GM13976 (cell line): Measurements from ENCODE around the gene PCSK6.
"Not testable (repeated sequence)": the region's sequence is repeated elsewhere in the genome, so short reads cannot be mapped to it uniquely, and the experiment has no call there.

ENCODE experiments used
- DNase-seq: peaks from one replicate; pipeline ENCODE4 v3.0.0; 2012; ENCODE audit warnings: low spot score
- in situ Hi-C: fragments of 300-500 bp; cut with MboI; formaldehyde crosslinking; loops from one replicate; pipeline ENCODE4 v1.12.0; 2022; ENCODE audit warnings: low sequenced_read_pairs, mixed read lengths, inconsistent platforms; ENCODE audit not compliant: unreplicated experiment
- TF ChIP-seq, protein P1 (sequence below): IDR thresholded peaks from 2 replicates; pipeline ENCODE4 v1.5.1; 2012; ENCODE audit warnings: borderline replicate concordance, mild to moderate bottlenecking; ENCODE audit not compliant: insufficient read depth; ENCODE audit errors: extremely low read depth, missing control alignments, control extremely low read depth

Gene PCSK6

GRCh38 chr15:101357885-101358284 is 131.6 kb downstream of the PCSK6 start:
- TF ChIP-seq, protein P1, sequence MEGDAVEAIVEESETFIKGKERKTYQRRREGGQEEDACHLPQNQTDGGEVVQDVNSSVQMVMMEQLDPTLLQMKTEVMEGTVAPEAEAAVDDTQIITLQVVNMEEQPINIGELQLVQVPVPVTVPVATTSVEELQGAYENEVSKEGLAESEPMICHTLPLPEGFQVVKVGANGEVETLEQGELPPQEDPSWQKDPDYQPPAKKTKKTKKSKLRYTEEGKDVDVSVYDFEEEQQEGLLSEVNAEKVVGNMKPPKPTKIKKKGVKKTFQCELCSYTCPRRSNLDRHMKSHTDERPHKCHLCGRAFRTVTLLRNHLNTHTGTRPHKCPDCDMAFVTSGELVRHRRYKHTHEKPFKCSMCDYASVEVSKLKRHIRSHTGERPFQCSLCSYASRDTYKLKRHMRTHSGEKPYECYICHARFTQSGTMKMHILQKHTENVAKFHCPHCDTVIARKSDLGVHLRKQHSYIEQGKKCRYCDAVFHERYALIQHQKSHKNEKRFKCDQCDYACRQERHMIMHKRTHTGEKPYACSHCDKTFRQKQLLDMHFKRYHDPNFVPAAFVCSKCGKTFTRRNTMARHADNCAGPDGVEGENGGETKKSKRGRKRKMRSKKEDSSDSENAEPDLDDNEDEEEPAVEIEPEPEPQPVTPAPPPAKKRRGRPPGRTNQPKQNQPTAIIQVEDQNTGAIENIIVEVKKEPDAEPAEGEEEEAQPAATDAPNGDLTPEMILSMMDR = no peak
- no peak for DNase-seq
- in situ Hi-C loops = no loop called here

DNA sequence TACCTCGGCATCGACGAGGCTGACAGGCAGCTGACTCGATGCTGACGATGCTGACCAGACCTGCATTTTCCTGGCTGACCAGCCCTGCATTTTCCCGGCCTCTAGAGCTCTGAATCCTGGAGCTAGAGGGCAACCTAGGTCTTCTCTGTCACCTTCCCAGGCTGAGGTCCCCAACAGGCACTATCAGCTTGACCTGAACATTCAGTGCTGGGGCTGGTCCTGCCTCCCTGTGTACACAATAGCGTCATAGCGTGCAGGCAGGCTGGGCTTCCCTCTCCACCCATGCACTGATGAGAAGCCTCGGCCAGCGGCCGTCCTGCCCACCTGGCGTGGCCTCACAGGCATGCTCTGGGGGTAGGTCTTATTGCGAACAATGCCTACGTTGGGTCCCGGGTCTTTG is 132.2 kb downstream of the PCSK6 start:
- in situ Hi-C loops = no loop called here
- no peak for DNase-seq
- TF ChIP-seq, protein P1 = no peak

GRCh38 chr15:101356512-101357172 is 132.9 kb downstream of the PCSK6 start:
- in situ Hi-C loops, DNase-seq: not testable (repeated sequence)

DNA sequence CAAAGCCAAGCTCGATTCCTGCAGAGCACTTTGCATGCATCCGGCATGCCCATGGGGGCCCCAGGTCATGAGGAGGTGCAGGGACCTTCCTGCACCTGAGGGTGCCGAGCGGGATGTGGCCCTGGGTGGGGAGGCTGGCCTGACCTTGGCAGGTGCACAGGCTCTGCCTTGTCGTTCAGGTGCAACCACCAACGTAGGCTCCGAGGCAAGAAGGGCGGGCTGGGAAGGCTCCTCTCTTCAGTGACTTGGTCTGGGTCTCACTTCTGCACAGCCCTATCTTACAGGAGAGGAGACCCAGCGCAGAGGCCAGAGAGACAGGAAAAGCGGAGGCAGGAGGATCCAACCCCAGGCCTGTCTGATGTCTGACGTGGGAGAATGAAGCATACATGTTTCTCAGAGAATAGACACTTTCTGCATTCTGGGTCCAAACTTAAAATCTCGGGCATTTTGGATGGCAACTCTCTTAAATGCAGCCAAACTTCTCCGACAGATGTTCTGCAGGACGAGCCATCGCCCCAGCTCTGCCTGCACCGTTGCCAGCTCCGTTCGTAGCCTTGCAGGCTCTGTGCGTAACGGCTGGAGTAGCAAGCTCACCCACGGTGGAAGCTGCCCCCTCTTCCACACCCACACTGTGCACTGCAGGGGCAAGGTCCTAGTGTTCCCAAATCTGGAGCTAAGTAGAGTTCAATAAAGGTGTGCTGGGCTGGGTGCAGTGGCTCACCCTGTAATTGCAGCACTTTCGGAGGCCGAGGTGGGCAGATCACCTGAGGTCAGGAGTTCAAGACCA is 133.6 kb downstream of the PCSK6 start:
- DNase-seq = no peak
- in situ Hi-C loops = no loop called here
- TF ChIP-seq, protein P1 = no peak

GRCh38 chr15:101354891-101355623 is 134.4 kb downstream of the PCSK6 start:
- TF ChIP-seq, protein P1 = no peak
- in situ Hi-C loops = no loop called here
- no peak for DNase-seq

- DNase-seq = no peak
- TF ChIP-seq, protein P1 = no peak
- in situ Hi-C loops = no loop called here
These were observed 136.3 kb downstream of the PCSK6 start for GRCh38 chr15:101353240-101353639.

- in situ Hi-C loops = no loop called here
- TF ChIP-seq, protein P1 = no peak
- DNase-seq = no peak
These were observed 137.8 kb downstream of the PCSK6 start for GRCh38 chr15:101351736-101352135.
